K562 (cell line): ENCODE results near the gene KRT36. TPM values are rescaled to one million over a fixed set of nuclear protein-coding genes. Genes with fewer than 3 reads are reported as not detected.

Experiments
- ATAC-seq: fragments of 200-7000 bp; cut with Tn5 transposase; 3 replicates; pipeline ENCODE4 v1.9.1; 2020; ENCODE audit warnings: moderate library complexity
- BruUV-seq: library from RNA; stranded (reverse); fragments of 400-500 nt; replicated peaks from 2 replicates; lab custom pipeline; 2021; lab: Mats Ljungman, UMichigan
- CTCF ChIA-PET: fragments of 300-600 bp; formaldehyde crosslinking; extraction: SDS; loops from one replicate; lab custom pipeline; 2021; ENCODE audit warnings: low intra/inter-chr PET ratio; lab: Yijun Ruan, JAX
- POLR2A ChIA-PET: fragments of 300-600, 350-650 bp; sonication (Branson Sonifier 250); formaldehyde crosslinking; extraction: SDS; loops from one replicate; lab custom pipeline; 2021; ENCODE audit warnings: antibody characterized with exemption, inconsistent platforms; lab: Yijun Ruan, JAX
- DNase-seq, 4 experiments: peaks; one replicate each; pipeline versions ENCODE4 v3.0.0 to v3.0.0-alpha.2; 2011 to 2018; ENCODE audit warnings: low spot score in 3 of 4, mixed read lengths in 3 of 4; ENCODE audit errors: extremely low read depth in 1 of 4
- FAIRE-seq: peaks from 2 replicates; lab custom pipeline; 2011; peaks lifted over from hg19 to GRCh38; lab: Jason Lieb, UNC
- H2AFZ ChIP-seq: 2 replicates; pipeline ENCODE4 v1.6.0; 2011; ENCODE audit warnings: low read depth, low read length, control low read depth, inconsistent platforms
- H3K27ac ChIP-seq: fragments of 200-600 bp; 3 replicates; pipeline ENCODE4 v1.8.0; 2011; ENCODE audit warnings: low read depth, mild to moderate bottlenecking, control low read depth, inconsistent platforms, low read length, moderate library complexity, mixed read lengths; ENCODE audit errors: extremely low read depth
- H3K27me3 ChIP-seq, 2 experiments: fragments of 300-600 bp in 1 of 2; 2 replicates in 1 of 2; 3 replicates in 1 of 2; pipeline versions ENCODE4 v1.6.0 to v1.8.0; 2011; ENCODE audit warnings: inconsistent platforms in 2 of 2, low read length in 2 of 2, mild to moderate bottlenecking in 1 of 2, mixed read lengths in 1 of 2, moderate library complexity in 1 of 2; ENCODE audit not compliant: control insufficient read depth in 2 of 2, insufficient read depth in 2 of 2
- H3K36me3 ChIP-seq: fragments of 300-600 bp; 3 replicates; pipeline ENCODE4 v1.8.0; 2011; ENCODE audit warnings: mild to moderate bottlenecking, low read length, inconsistent platforms; ENCODE audit not compliant: control insufficient read depth, insufficient read depth
- H3K4me1 ChIP-seq, 2 experiments: fragments of 200-600 bp in 1 of 2; replicated peaks in 1 of 2; 2 replicates in 1 of 2; 3 replicates in 1 of 2; pipeline versions ENCODE4 v1.5.1 to v1.8.0; 2011; ENCODE audit warnings: inconsistent platforms in 2 of 2, low read length in 2 of 2, mild to moderate bottlenecking in 1 of 2, mixed read lengths in 1 of 2, moderate library complexity in 1 of 2; ENCODE audit not compliant: control insufficient read depth in 2 of 2, insufficient read depth in 2 of 2
- H3K4me2 ChIP-seq: 2 replicates; pipeline ENCODE4 v1.6.1; 2011; ENCODE audit warnings: low read length, control low read depth, inconsistent platforms, mixed read lengths; ENCODE audit not compliant: insufficient read depth
- H3K4me3 ChIP-seq: fragments of 200-600 bp; sonication (generic), shearing (Covaris generic); 2 replicates; pipeline ENCODE4 v1.5.1; 2016; ENCODE audit warnings: control low read depth, inconsistent platforms
- H3K79me2 ChIP-seq: fragments of 200-600 bp; 3 replicates; pipeline ENCODE4 v1.8.0; 2011; ENCODE audit warnings: low read length, inconsistent platforms; ENCODE audit not compliant: control insufficient read depth, insufficient read depth
- H3K9ac ChIP-seq, 2 experiments: 2 replicates each; pipeline versions ENCODE4 v1.6.0 to v1.6.1; 2011; ENCODE audit warnings: low read depth in 2 of 2, low read length in 2 of 2, control low read depth in 1 of 2, inconsistent platforms in 1 of 2, mild to moderate bottlenecking in 1 of 2, mixed read lengths in 1 of 2; ENCODE audit not compliant: insufficient read depth in 1 of 2
- H3K9me1 ChIP-seq: one replicate; pipeline ENCODE4 v1.6.0; 2011; ENCODE audit warnings: inconsistent platforms, mild to moderate bottlenecking, low read length, moderate library complexity; ENCODE audit not compliant: control insufficient read depth, insufficient read depth
- H3K9me3 ChIP-seq: replicated peaks from 2 replicates; pipeline ENCODE4 v1.5.1; 2011; ENCODE audit warnings: low read depth, low read length, inconsistent platforms; ENCODE audit not compliant: control insufficient read depth, insufficient read depth
- H4K20me1 ChIP-seq: replicated peaks from 2 replicates; pipeline ENCODE4 v1.6.1; 2011; ENCODE audit warnings: low read length, inconsistent platforms, mixed read lengths; ENCODE audit not compliant: control insufficient read depth, insufficient read depth
- CTCF ChIP-seq, 3 experiments: IDR thresholded peaks in 2 of 3; conservative IDR thresholded peaks in 1 of 3; 2 replicates each; pipeline ENCODE4 v1.5.1; 2011 to 2012; ENCODE audit warnings: low read length in 3 of 3, mild to moderate bottlenecking in 3 of 3, control low read depth in 2 of 3, improper control_type of control experiment in 1 of 3, inconsistent platforms in 1 of 3, low read depth in 1 of 3, mixed read lengths in 1 of 3, moderate library complexity in 1 of 3; ENCODE audit not compliant: insufficient read depth in 2 of 3
- DNMT1 ChIP-seq: fragments of 450-650 bp; IDR thresholded peaks from 2 replicates; pipeline ENCODE4 v1.6.1; 2016; ENCODE audit warnings: antibody characterized with exemption, mild to moderate bottlenecking
- FOXM1 ChIP-seq, 2 experiments: fragments of 450-650 bp in 1 of 2; sonication (generic) in 1 of 2; formaldehyde crosslinking in 1 of 2; IDR thresholded peaks; 2 replicates each; pipeline versions ENCODE4 v1.6.1 to v1.9.0; 2017 to 2022; ENCODE audit warnings: low read depth in 2 of 2, mild to moderate bottlenecking in 2 of 2, missing genetic modification reagents in 1 of 2, moderate library complexity in 1 of 2
- KAT7 ChIP-seq: sonication (generic); formaldehyde crosslinking; IDR thresholded peaks from 2 replicates; pipeline ENCODE4 v1.8.0; 2022; ENCODE audit warnings: missing genetic modification reagents, mild to moderate bottlenecking, borderline replicate concordance
- ZNF121 ChIP-seq: sonication (generic); formaldehyde crosslinking; conservative IDR thresholded peaks from 2 replicates; pipeline ENCODE4 v1.8.0; 2022; ENCODE audit warnings: missing genetic modification reagents
- ZNF41 ChIP-seq: fragments of 250-450 bp; sonication (Bioruptor Pico); conservative IDR thresholded peaks from 2 replicates; pipeline ENCODE4 v1.4.0; 2020; ENCODE audit warnings: mild to moderate bottlenecking
- WGBS: fragments of 100-300 bp; shearing (Covaris generic); methylation state at CpG from one replicate; pipeline ENCODE4 v1.1.6; 2016; ENCODE audit warnings: low coverage, mixed read lengths; ENCODE audit not compliant: insufficient coverage; ENCODE audit errors: missing lambda C conversion rate; 5-methylcytosine and 5-hydroxymethylcytosine counted together
- in situ Hi-C: fragments of 300-500 bp; cut with MboI; formaldehyde crosslinking; loops from 4 replicates; pipeline ENCODE4 v1.15.0; 2018; ENCODE audit warnings: inconsistent platforms, mixed read lengths
- intact Hi-C: fragments of 100-400 bp; cut with micrococcal nuclease; formaldehyde crosslinking; loops from 2 replicates; pipeline ENCODE4 v1.14.2; 2022
- polyA plus RNA-seq, 8 experiments: library from polyadenylated mRNA; depleted of rRNA in 4 of 8; stranded (reverse) in 5 of 8; unstranded in 3 of 8; fragments of >200 nt; fragmentation: Nextera tagmentation in 2 of 8; fragmentation: Illumina TruSeq in 1 of 8; extraction: Ambion mirVana in 2 of 8; extraction: Trizol in 1 of 8; gene quantifications; 2 replicates each; pipeline versions ENCODE4 v1.2.1 to v1.2.3, GENCODE V29; 2011 to 2014; ENCODE audit warnings: inconsistent platforms in 1 of 8, missing spikeins in 1 of 8
- total RNA-seq, 7 experiments: library from RNA; depleted of rRNA in 6 of 7; stranded (reverse); fragments of >200 nt in 6 of 7; fragmentation: Illumina TruSeq in 2 of 7; extraction: Trizol in 2 of 7; gene quantifications; 2 replicates each; pipeline versions ENCODE4 v1.2.1 to v1.2.3, GENCODE V29; 2011 to 2021; ENCODE audit warnings: low replicate concordance in 1 of 7
- TF ChIP-seq, protein P1 (sequence below): sonication (generic); formaldehyde crosslinking; IDR thresholded peaks from 2 replicates; pipeline ENCODE4 v1.9.0; 2022; ENCODE audit warnings: mild to moderate bottlenecking, missing genetic modification reagents
- TF ChIP-seq, protein P2 (sequence below): fragments of 250-450 bp; sonication (Bioruptor Pico); IDR thresholded peaks from 2 replicates; pipeline ENCODE4 v1.4.0; 2020; ENCODE audit warnings: borderline replicate concordance

KRT36 gene
- total and polyA plus RNA-seq, 9 of the 15 experiments (the other 6 are each of a cell fraction or from before 2014, with no cell fraction given): 0.04 TPM; not detected in 8

GRCh38 chr17:41444640-41445039 lies 45.1 kb downstream of the KRT36 start:
- WGBS: 0% methylated on average over 3 of the region's 3 CpGs
- H3K27me3 ChIP-seq: peaks cover 7 to 24% of the 10 kb centered on the region in 2 experiments; a peak in 4 of 5 replicates
- no peak for FAIRE-seq
- H3K9me3 ChIP-seq: no peaks in the 10 kb centered on the region
- no peaks in the 10 kb centered on the region for H4K20me1 ChIP-seq
- H3K36me3 ChIP-seq: no peaks in the 10 kb centered on the region
- intact Hi-C loops: no loop called here
- H3K4me2 ChIP-seq: no peak overlapping the region
- in situ Hi-C loops: no loop called here
- H3K4me3 ChIP-seq: no peak overlapping the region
- ChIA-PET CTCF (no interaction called here), POLR2A (no interaction called here)
- no peaks in the 10 kb centered on the region for H3K4me1 ChIP-seq
- no TSS peak for BruUV-seq
- no peak overlapping the region for H3K27ac ChIP-seq
- DNase-seq: no peak
- no peak overlapping the region for H3K9ac ChIP-seq
- no peak for ATAC-seq
- no peaks in the 10 kb centered on the region; the same call in 2 of the 3 replicates for H3K79me2 ChIP-seq
- TF ChIP-seq FOXM1 (IDR thresholded peaks at IDR 0.05; ENCODE audit: low read depth) (no peak), FOXM1 (CRISPR knock-in tag; IDR thresholded peaks at IDR 0.05; ENCODE audit: low read depth) (no peak), KAT7 (no peak), DNMT1 (no peak), ZNF41 (CRISPR knock-in tag) (no peak), ZNF121 (CRISPR knock-in tag) (no peak)
- no peaks in the 10 kb centered on the region for H3K9me1 ChIP-seq
- no peak overlapping the region for H2AFZ ChIP-seq

DNA sequence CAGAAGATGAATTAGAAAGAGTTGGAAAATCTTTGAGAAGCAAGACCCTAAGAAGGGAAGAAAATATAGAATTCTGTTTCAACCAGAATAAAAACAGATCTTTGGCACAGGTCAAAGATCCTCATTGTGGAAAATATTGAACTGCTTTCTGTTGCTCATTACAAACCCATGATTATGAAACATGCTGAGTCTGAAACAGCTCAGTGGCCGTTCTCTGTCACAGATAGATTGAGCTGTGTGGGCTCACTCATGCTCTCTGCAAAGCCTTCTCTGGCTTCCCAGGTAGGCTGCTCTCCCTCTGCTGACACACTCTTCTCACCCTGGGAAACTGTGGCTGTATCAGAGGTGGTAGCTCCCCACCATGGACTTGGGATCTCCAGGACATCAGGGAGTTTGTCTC lies 45.5 kb downstream of the KRT36 start:
- Histone ChIP-seq H3K9me3 (no peaks in the 10 kb centered on the region), H3K4me1 (no peaks in the 10 kb centered on the region), H3K79me2 (no peaks in the 10 kb centered on the region; the same call in 2 of the 3 replicates), H3K9me1 (no peaks in the 10 kb centered on the region), H3K36me3 (no peaks in the 10 kb centered on the region), H2AFZ (no peak overlapping the region), H3K4me2 (no peak overlapping the region), H3K27me3 (peaks cover 7 to 26% of the 10 kb centered on the region in 2 experiments; a peak in 4 of 5 replicates), H3K27ac (no peak overlapping the region), H3K4me3 (no peak overlapping the region), H4K20me1 (no peaks in the 10 kb centered on the region), H3K9ac (no peak overlapping the region)
- ATAC-seq (no peak), FAIRE-seq (no peak), DNase-seq (no peak)
- 5% methylated on average over 1 of the region's 1 CpG for WGBS
- intact Hi-C loops: no loop called here
- TF ChIP-seq, protein P1, sequence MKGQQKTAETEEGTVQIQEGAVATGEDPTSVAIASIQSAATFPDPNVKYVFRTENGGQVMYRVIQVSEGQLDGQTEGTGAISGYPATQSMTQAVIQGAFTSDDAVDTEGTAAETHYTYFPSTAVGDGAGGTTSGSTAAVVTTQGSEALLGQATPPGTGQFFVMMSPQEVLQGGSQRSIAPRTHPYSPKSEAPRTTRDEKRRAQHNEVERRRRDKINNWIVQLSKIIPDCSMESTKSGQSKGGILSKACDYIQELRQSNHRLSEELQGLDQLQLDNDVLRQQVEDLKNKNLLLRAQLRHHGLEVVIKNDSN (CRISPR knock-in tag): no peak
- TF ChIP-seq, protein P2, sequence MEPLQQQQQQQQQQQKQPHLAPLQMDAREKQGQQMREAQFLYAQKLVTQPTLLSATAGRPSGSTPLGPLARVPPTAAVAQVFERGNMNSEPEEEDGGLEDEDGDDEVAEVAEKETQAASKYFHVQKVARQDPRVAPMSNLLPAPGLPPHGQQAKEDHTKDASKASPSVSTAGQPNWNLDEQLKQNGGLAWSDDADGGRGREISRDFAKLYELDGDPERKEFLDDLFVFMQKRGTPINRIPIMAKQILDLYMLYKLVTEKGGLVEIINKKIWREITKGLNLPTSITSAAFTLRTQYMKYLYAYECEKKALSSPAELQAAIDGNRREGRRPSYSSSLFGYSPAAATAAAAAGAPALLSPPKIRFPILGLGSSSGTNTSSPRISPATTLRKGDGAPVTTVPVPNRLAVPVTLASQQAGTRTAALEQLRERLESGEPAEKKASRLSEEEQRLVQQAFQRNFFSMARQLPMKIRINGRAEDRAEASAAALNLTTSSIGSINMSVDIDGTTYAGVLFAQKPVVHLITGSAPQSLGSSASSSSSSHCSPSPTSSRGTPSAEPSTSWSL (CRISPR knock-in tag): no peak
- no peak for TF ChIP-seq CTCF (IDR thresholded peaks at IDR 0.05 in 2 of 3, conservative IDR thresholded peaks at IDR 0.05 in 1 of 3; ENCODE audit: insufficient read depth in 2 of 3, low read depth in 1 of 3, low read length in 3 of 3)
- ChIA-PET POLR2A (no interaction called here), CTCF (no interaction called here)
- no TSS peak for BruUV-seq
- in situ Hi-C loops: no loop called here
